RPMI7951 (cell line): Measurements from ENCODE around the gene KIF6. TPM values are rescaled to one million over a fixed set of nuclear protein-coding genes. Genes with fewer than 3 reads are reported as not detected.
A peak's percentile ranks its signal among the peaks of the same experiment; 100 is the strongest.
"Not testable (repeated sequence)": the region's sequence is repeated elsewhere in the genome, so short reads cannot be mapped to it uniquely, and the experiment has no call there.

Source experiments
- DNase-seq: peaks from one replicate; pipeline ENCODE4 v3.0.0-alpha.2; 2012; ENCODE audit warnings: low read depth
- total RNA-seq: library from RNA; depleted of rRNA; stranded (reverse); fragments of >200 nt; shearing (Covaris generic); gene quantifications from 2 replicates; pipeline ENCODE4 v1.2.3, GENCODE V29; 2014; rRNA removed

KIF6 gene
- total RNA-seq, 1 experiment from 2014 or later: 2.6 TPM

DNA sequence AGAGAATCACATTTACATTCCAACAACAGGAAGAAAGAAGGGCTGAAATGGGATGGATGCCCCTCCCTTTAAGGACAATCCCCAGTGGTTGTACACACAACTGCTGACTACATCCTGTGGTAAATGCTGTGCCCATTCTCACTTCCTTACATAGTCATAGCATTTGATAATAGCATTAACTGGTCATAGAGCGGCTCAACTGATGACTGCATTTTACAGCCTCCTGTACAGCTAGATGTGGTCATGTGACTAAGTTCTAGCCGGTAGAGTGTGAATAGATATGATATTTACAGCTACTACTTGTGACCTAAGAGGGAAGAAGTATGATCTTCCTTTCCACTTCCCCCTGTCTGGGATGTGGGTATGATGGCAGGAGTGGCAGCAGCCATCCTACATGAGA lies 435.7 kb downstream of the KIF6 start:
- no peak for DNase-seq

DNA sequence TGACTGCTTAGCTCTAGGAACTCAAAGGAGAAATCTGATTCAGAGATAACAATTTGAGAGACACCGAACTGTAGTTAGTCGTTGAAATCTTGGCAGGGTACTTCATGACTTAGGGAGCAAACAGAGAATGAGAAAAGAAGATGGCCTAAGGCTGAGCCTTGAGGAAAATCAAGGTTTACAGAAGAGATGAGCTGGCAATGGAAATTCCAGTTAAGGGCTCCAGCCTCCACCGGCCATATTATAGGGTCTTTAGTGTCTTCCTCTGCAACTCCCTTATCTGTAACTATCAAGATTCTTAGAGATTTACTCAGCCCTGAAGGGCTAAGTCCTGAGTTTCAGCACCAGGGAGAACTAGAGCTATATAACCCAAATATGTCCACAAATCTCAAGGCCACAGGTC lies 437.6 kb downstream of the KIF6 start:
- DNase-seq: no peak

DNA sequence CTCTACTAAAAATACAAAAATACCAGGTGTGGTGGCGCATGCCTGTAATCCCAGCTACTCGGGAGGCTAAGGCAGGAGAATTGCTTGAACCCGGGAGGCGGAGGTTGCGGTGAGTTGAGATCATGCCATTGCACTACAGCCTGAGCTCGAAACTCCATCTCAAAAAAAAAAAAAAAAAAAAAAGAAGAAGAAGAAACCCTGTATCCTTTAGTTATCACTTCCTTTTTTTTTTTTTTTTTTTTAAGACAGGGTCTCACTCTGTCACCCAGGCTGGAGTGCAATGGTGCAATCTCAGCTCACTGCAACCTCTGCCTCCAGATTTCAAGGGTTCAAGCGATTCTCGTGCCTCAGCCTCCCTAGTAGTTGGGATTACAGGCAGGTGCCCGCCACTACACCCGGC lies 438.6 kb downstream of the KIF6 start:
- DNase-seq: not testable (repeated sequence)

DNA sequence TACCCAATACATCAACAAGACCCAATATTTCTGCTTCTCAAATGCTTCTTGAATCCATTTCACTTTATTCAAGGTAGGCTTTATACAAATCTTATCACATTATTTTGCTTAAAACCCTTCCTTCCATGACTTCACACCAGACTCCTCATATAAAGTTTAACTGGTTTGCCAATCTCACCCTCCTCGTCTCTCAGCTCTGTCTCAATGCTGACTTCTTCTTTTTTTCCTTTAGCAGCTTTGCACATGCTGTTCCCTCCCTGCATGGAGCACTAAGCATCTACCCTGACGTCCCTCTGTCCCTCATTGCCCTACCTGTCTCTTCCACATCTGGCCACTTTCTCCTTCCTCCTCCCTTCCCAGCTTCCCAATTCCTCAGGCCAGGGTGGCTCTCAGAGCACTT lies 442.4 kb downstream of the KIF6 start:
- no peak for DNase-seq

DNA sequence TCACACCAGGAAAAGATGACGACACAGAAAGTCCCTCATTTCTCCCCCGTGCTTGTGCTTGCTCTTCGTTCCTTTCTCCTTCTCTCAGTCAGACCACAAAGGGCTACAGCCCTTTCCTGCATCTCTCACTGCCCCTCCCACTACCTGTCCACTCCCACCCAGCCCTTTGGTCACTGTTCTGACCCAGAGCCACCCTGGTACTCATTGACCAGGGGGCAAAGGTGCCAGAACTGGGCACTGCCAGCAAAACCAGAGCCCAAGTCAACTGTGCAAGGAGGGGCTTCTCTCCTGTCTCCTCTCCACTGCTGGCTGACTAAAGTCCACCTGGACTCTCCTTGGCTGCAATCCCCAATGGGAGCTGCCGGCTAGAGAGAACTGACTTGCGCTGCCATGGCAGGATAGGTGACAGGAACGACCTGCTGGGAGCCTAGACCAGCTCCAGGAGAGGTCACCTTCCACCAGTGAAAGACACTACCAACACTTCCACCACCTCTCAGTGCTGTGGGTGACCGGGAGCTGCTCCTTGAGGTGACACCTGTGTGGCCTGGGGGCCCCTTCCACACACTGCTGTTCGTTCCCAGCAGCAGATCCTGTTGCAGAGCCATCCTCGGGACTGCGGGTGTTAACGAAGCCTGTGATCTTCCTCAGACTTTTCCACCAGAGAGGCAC lies 443.8 kb downstream of the KIF6 start:
- DNase-seq: no peak

DNA sequence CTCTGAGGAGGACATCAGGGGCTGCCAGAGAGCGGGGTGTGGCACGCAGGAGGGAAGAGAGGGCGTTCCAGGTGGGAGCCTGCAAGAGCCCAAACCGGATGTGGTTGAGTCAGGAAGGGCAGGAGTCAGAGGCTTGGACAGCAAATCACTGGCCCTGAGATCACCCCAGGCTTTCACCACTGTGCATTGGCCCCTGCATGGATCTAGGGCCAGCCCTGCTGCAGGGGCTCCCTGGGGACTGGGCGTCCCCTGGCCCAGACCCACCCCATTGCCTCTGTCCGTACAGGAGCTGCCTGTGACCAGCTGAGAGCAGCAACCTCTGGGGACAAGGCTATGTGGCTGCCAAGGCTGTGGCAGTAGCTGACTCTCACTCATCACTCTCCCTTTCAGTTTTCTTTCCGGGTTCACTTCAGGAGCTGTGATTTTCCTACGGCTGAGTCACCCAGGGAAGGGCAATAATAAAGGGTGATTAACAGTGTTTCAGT lies 444.9 kb downstream of the KIF6 start:
- DNase-seq: peak; percentile 60

Other genes with a start within 250 kb of the KIF6 start
- 4.0 and 5.4 TPM in 2 replicates for gene DAAM2, start 67.0 kb upstream of the KIF6 start, total RNA-seq
- gene MOCS1, start 209.1 kb upstream of the KIF6 start, total RNA-seq: 8.7 and 10.6 TPM in 2 replicates